Measurements from ENCODE around the gene SATB2.

SATB2 gene

DNA sequence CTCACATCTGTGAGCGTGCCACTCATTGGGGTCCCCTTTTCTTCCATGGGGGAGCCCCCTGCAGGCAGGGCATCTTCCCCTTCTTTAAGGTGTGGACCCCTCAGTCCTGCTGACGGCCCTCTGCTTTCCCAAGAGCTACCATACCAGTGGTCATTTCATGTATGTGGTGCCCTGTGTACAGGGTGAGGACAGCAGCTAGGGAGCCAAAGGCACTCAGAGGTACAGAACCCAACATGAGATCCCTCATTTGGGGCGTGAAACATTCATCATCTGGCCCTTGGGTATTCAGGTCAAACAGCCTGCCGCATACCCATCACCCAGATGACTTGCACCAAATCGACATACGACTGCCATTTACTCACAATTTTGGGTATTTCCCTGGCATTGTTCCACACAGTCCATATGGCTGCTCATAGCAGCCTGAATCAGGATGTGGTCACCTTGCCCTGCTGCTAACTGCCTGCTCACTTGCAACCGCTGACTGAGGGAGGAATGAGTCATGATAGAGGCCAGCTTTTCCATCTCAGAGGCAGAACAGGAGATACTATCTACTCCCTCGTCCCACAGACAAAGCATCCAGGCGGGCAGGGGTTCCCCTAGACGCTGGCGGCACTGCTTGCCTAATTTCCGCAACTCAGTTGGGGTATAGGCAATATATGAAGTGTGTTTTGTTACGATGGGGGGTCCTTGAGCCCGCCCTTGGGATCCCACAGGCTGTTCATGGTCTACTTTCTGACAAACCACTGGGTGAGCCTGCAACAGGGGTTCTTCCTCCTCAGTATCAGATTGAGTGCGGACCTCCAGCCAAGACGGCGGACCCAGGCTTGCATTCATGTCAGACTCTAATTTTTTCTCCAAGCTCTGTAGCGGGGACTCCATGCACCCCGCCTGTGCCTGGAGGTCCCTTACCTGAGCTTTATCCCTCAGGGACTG is 228.6 kb downstream of the SATB2 start:
- peak; percentile 98 for DNase-seq

- DNase-seq: peak; percentile 14
Observed at GRCh38 chr2:199223791-199224190, 233.9 kb downstream of the SATB2 start.

DNA sequence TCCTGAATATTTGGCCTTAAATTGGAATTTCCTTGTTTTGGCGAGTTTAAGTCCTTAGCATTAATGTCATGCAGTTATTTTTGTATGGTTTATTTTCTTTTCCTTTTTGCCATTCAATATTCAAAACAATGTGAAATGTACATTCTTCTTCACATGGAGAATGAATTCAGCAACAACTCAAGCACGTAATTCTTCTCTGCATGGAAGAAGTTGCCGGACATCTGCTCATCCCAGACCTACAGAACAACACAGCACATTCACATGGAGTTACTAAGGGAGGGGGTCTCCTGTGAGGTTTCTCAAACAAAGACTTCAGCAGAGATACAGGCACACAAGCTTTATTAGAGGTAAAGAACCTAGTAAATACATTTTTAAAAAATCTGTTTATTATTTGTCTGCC is 236.8 kb downstream of the SATB2 start:
- DNase-seq: no peak

DNA sequence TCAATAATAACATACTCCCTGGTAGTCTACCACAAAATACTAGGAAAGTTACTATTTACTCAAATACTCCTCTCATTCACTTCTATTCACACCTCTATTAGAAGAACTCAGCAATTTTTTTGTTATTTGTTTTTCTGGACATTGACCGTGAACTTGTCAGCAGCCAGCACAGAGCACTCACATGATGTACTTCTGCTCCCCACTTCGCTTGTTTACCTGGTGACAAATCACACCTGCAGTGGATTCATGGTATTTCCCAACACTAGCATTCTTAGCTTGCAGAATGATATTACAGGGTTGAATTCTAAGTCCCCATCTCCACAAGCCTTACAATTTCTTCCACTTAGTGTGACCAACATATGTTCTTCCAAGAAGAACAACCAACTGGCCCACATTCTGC is 238.2 kb downstream of the SATB2 start:
- DNase-seq: no peak
